Lower leg skin (tissue), 4 donors: ENCODE data around the gene AK1. TPM values are rescaled to one million over a fixed set of nuclear protein-coding genes. Genes with fewer than 3 reads are reported as not detected.

Experiments
- DNase-seq, 2 donors: peaks; one replicate each; pipeline ENCODE4 v3.0.0-alpha.2; 2019; ENCODE audit warnings: low spot score in 2 of 2
- H3K4me3 ChIP-seq: fragments of 200-600 bp; sonication (generic); 2 replicates; pipeline ENCODE4 v1.5.1; 2017; ENCODE audit warnings: mild to moderate bottlenecking, low read depth; ENCODE audit not compliant: poor library complexity, severe bottlenecking
- POLR2A ChIP-seq, 2 donors: fragments of 450-650 bp; IDR thresholded peaks; one replicate each; pipeline ENCODE4 v1.6.1; 2016 to 2017; ENCODE audit warnings: antibody characterized with exemption in 2 of 2, mild to moderate bottlenecking in 1 of 2, moderate library complexity in 1 of 2
- WGBS, 2 donors: methylation state at CpG; one replicate each; pipeline ENCODE4 v1.1.5; 2018; 5-methylcytosine and 5-hydroxymethylcytosine counted together
- intact Hi-C: fragments of 100-400 bp; cut with DNase I; formaldehyde crosslinking; loops from one replicate; pipeline ENCODE4 v1.15.0; 2023; ENCODE audit warnings: low total_unique reads
- total RNA-seq, 4 donors: library from RNA; depleted of rRNA; stranded (reverse); fragments of >200 nt; gene quantifications; one replicate each; pipeline ENCODE4 v1.1.0, GENCODE V29; 2016
- TF ChIP-seq, protein P1 (sequence below), 3 donors: fragments of 450-650 bp; IDR thresholded peaks; one replicate each; pipeline ENCODE4 v1.5.1; 2016; ENCODE audit warnings: antibody characterized with exemption in 3 of 3, mild to moderate bottlenecking in 3 of 3, moderate library complexity in 2 of 3

Gene AK1
- total RNA-seq, 4 donors from 2014 or later: 9.5 to 35.4 (median 19.8) TPM

- no peak overlapping the region for H3K4me3 ChIP-seq
- no peak for DNase-seq
- intact Hi-C loops: no loop called here
- 50 to 57% methylated on average over 6 of the region's 6 CpGs for WGBS, 2 donors
- TF ChIP-seq, protein P1, sequence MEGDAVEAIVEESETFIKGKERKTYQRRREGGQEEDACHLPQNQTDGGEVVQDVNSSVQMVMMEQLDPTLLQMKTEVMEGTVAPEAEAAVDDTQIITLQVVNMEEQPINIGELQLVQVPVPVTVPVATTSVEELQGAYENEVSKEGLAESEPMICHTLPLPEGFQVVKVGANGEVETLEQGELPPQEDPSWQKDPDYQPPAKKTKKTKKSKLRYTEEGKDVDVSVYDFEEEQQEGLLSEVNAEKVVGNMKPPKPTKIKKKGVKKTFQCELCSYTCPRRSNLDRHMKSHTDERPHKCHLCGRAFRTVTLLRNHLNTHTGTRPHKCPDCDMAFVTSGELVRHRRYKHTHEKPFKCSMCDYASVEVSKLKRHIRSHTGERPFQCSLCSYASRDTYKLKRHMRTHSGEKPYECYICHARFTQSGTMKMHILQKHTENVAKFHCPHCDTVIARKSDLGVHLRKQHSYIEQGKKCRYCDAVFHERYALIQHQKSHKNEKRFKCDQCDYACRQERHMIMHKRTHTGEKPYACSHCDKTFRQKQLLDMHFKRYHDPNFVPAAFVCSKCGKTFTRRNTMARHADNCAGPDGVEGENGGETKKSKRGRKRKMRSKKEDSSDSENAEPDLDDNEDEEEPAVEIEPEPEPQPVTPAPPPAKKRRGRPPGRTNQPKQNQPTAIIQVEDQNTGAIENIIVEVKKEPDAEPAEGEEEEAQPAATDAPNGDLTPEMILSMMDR (IDR thresholded peaks at IDR 0.05): no peak
- TF ChIP-seq POLR2A (IDR thresholded peaks at IDR 0.05): no peak
These were observed 40.1 kb upstream of the AK1 start for GRCh38 chr9:127917603-127918002.

DNA sequence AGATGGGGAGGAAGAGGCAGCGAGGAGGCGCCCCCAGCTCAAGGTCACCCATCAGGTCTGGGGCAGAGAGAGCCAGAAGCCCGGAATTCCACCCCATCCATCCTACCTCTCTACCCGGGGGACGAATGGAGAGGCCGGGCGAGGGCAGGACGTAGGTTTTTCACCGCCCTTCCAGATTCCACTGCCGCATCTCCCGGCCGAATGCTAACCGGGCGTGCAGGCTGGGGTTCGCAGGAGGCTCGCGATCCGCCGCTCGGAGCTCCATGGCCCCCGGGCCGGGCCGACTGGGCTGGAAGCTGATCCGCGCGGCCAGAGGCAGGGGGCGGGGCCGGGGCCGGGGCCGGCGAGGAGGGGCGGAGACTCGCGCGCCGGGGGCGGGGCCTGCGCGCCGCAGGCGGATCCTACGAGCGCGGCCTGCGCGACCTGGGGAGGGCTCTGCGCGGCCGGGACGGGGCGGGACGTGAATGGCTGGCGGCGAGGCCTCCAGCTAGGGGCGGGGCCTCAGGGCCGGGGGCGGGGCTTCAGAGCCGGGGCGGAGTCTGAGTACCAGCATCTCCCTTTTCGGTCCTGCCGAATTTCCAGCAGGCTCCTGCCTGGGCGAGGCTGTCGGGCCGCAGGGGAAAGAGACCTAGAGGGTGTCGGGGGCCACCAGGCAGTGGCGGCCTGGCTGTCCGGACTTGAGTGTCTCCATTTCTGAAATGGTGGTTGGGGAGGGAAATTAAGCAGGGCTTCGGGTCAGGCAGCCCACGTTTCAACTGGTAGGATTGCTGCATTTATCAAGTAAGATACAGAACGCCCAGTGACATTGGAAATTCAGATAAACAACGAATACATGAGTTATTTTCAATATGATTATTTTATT, 39.5 kb upstream of the AK1 start, which contains the start of gene ST6GALNAC4:
Gene ST6GALNAC4, minus strand, starts transcription at position 322 of the 862 bp plus-strand sequence. CDS start 622 bp downstream, outside the sequence.
- intact Hi-C loops: no loop called here
- peak within 1 kb of the TSS; percentile 32 for H3K4me3 ChIP-seq
- peak; percentile 90 to 99 for DNase-seq
- WGBS, 2 donors: 4 to 9% methylated on average over 18 to 39 of the region's 71 CpGs
- no peak for TF ChIP-seq POLR2A (IDR thresholded peaks at IDR 0.05)
- TF ChIP-seq, protein P1 (IDR thresholded peaks at IDR 0.05): no peak

- intact Hi-C loops: no loop called here
- 41 to 49% methylated on average over 27 of the region's 27 CpGs for WGBS, 2 donors
- peak overlapping the region; percentile 32 for H3K4me3 ChIP-seq
- no peak for TF ChIP-seq POLR2A (IDR thresholded peaks at IDR 0.05)
- TF ChIP-seq, protein P1 (IDR thresholded peaks at IDR 0.05): no peak
- no peak for DNase-seq
These were observed 38.6 kb upstream of the AK1 start for GRCh38 chr9:127915801-127916719.

GRCh38 chr9:127915325-127915752, 37.9 kb upstream of the AK1 start:
- no peak for TF ChIP-seq POLR2A (IDR thresholded peaks at IDR 0.05)
- TF ChIP-seq, protein P1 (IDR thresholded peaks at IDR 0.05): no peak
- intact Hi-C loops: no loop called here
- no peak overlapping the region for H3K4me3 ChIP-seq
- WGBS, 2 donors: 52 to 84% methylated on average over 3 to 5 of the region's 5 CpGs
- DNase-seq: no peak

- TF ChIP-seq, protein P1 (IDR thresholded peaks at IDR 0.05): no peak
- no peak for TF ChIP-seq POLR2A (IDR thresholded peaks at IDR 0.05)
- intact Hi-C loops: loop anchor here (5.0 kb wide), 1 partner anchor 126 kb away; the partner anchor contains the start of gene CDK9
- 92 to 94% methylated on average over 11 of the region's 11 CpGs for whole genome bisulfite sequencing, 2 donors
- no peak overlapping the region for H3K4me3 ChIP-seq
- no peak for DNase-seq
These were observed 36.2 kb upstream of the AK1 start for GRCh38 chr9:127913682-127914081.
